ENCODE results near the gene ACSF2.

The ACSF2 gene

GRCh38 chr17:50506298-50506697, 80.3 kb downstream of the ACSF2 start:
- DNase-seq, result no peak

- peak; percentile 75 for DNase-seq
Measured at GRCh38 chr17:50507871-50508572, 82.0 kb downstream of the ACSF2 start, which contains the start of gene MYCBPAP. MYCBPAP (plus strand) TSS chr17:50508439; CDS start chr17:50508675, 236 bp downstream.

GRCh38 chr17:50508573-50509460, 82.8 kb downstream of the ACSF2 start:
- no peak for DNase-seq

- DNase-seq, result no peak
Measured at GRCh38 chr17:50511058-50511457, 85.0 kb downstream of the ACSF2 start.

GRCh38 chr17:50513495-50513894, 87.5 kb downstream of the ACSF2 start:
- peak; percentile 11 for DNase-seq

GRCh38 chr17:50514388-50514787, 88.4 kb downstream of the ACSF2 start:
- no peak for DNase-seq

- DNase-seq, result peak; percentile 43
Measured at GRCh38 chr17:50514936-50515702, 89.1 kb downstream of the ACSF2 start.

GRCh38 chr17:50517011-50517410, 91.0 kb downstream of the ACSF2 start:
- no peak for DNase-seq

GRCh38 chr17:50517504-50518383, 91.7 kb downstream of the ACSF2 start:
- no peak for DNase-seq

- peak; percentile 10 for DNase-seq
Measured at GRCh38 chr17:50518384-50519023, 92.5 kb downstream of the ACSF2 start.

GRCh38 chr17:50519141-50519834, 93.3 kb downstream of the ACSF2 start:
- DNase-seq, result peak; percentile 9

GRCh38 chr17:50520483-50520882, 94.5 kb downstream of the ACSF2 start:
- DNase-seq, result no peak

GRCh38 chr17:50521514-50521913, 95.5 kb downstream of the ACSF2 start:
- no peak for DNase-seq

- DNase-seq, result no peak
Measured at GRCh38 chr17:50522766-50523165, 96.7 kb downstream of the ACSF2 start.

GRCh38 chr17:50523208-50523607, 97.2 kb downstream of the ACSF2 start:
- DNase-seq, result no peak
